ENCODE results near the gene RASSF6.

DNA sequence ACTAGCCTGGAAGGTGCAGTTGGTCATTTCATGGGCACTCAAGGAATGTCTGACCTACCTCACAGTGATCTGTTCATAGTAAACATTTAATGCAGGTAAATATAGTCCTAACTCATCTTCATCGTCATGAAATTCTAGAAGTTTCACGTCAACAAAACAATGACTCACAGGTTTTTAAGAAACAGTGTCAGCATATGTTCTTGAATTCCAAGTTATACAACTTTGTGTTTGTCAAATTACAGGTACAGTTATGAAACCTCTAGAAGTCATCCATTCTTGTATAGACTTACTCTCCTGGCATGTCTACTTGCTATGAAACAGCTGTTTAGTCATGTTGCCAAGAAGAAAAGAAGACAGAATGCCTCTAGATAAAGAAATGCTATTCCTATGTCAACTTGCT lies 92.1 kb downstream of the RASSF6 start:
- no peak for TF ChIP-seq EZH2 (IDR thresholded peaks at IDR 0.05; ENCODE audit: low read length, missing control alignments)
- TF ChIP-seq, protein P1, sequence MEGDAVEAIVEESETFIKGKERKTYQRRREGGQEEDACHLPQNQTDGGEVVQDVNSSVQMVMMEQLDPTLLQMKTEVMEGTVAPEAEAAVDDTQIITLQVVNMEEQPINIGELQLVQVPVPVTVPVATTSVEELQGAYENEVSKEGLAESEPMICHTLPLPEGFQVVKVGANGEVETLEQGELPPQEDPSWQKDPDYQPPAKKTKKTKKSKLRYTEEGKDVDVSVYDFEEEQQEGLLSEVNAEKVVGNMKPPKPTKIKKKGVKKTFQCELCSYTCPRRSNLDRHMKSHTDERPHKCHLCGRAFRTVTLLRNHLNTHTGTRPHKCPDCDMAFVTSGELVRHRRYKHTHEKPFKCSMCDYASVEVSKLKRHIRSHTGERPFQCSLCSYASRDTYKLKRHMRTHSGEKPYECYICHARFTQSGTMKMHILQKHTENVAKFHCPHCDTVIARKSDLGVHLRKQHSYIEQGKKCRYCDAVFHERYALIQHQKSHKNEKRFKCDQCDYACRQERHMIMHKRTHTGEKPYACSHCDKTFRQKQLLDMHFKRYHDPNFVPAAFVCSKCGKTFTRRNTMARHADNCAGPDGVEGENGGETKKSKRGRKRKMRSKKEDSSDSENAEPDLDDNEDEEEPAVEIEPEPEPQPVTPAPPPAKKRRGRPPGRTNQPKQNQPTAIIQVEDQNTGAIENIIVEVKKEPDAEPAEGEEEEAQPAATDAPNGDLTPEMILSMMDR (conservative IDR thresholded peaks at IDR 0.05 in 1 of 2, IDR thresholded peaks at IDR 0.05 in 1 of 2; ENCODE audit: low read depth in 1 of 2, low read length in 2 of 2), result no peak
